Measurements from ENCODE around the gene COMMD2. TPM values are rescaled to one million over a fixed set of nuclear protein-coding genes. Genes with fewer than 3 reads are reported as not detected.

COMMD2 gene
- total RNA-seq, 2 experiments from 2014 or later = 27.2 to 48.9 TPM

DNA sequence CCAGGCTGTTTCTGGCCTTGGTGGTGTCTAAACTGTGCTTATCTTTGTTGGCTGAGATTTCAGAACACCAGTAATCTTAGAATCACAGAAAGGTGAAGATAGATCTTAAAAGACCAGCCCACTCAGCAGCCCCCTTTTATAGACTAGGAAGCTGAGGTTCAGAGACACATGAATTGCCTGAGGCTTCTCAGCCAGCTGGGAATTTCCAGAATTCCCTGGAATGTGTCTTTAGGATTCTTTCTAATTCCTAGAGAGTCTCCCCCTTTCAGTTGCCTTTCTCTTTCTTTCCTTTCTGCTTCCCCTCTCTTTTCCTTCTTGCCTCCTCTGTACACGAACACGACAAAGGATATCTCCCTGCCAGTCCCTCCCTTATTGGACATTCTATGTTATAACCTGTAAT, 20.6 kb upstream of the COMMD2 start:
- ChIA-PET CTCF (ENCODE audit: unreplicated experiment) (interaction anchor here (1.1 to 2.6 kb wide), 2 partner anchors 35 to 38 kb away, joined by 3 to 8 read pairs; no protein-coding TSS in a partner anchor), POLR2A (interaction anchor here (1.0 to 1.3 kb wide), 3 partner anchors 23 to 79 kb away, joined by 3 read pairs; no protein-coding TSS in a partner anchor)
- DNase-seq (ENCODE audit: low spot score) = no peak
- H4K20me1 ChIP-seq (ENCODE audit: insufficient read depth, low read length) = no peaks in the 10 kb centered on the region
- no peaks in the 10 kb centered on the region for H3K79me2 ChIP-seq (ENCODE audit: insufficient read depth, low read depth, low read length)
- H3K9me2 ChIP-seq (ENCODE audit: insufficient read depth, low read length) = no peaks in the 10 kb centered on the region
- H3K36me3 ChIP-seq (ENCODE audit: insufficient read depth, low read length) = no peaks in the 10 kb centered on the region
- no peaks in the 10 kb centered on the region for H3K4me1 ChIP-seq (ENCODE audit: insufficient read depth, low read length, poor library complexity, severe bottlenecking)
- H3K9me3 ChIP-seq (ENCODE audit: low read length) = no peaks in the 10 kb centered on the region
- no peak overlapping the region for H2AFZ ChIP-seq (ENCODE audit: low read length)
- intact Hi-C loops (cut with micrococcal nuclease; ENCODE audit: unreplicated experiment) = no loop called here
- H3K27ac ChIP-seq (ENCODE audit: low read depth, low read length, poor library complexity, severe bottlenecking) = no peak overlapping the region
- no peak overlapping the region for H3K4me2 ChIP-seq (ENCODE audit: low read length)
- H3K4me3 ChIP-seq (ENCODE audit: low read depth, low read length, poor library complexity, severe bottlenecking) = no peak overlapping the region
- no TSS peak for BruUV-seq (replicated peaks)
- TF ChIP-seq, protein P1, sequence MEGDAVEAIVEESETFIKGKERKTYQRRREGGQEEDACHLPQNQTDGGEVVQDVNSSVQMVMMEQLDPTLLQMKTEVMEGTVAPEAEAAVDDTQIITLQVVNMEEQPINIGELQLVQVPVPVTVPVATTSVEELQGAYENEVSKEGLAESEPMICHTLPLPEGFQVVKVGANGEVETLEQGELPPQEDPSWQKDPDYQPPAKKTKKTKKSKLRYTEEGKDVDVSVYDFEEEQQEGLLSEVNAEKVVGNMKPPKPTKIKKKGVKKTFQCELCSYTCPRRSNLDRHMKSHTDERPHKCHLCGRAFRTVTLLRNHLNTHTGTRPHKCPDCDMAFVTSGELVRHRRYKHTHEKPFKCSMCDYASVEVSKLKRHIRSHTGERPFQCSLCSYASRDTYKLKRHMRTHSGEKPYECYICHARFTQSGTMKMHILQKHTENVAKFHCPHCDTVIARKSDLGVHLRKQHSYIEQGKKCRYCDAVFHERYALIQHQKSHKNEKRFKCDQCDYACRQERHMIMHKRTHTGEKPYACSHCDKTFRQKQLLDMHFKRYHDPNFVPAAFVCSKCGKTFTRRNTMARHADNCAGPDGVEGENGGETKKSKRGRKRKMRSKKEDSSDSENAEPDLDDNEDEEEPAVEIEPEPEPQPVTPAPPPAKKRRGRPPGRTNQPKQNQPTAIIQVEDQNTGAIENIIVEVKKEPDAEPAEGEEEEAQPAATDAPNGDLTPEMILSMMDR (conservative IDR thresholded peaks at IDR 0.05; ENCODE audit: low read length) = no peak
- no peak for TF ChIP-seq EZH2phosphoT487 (IDR thresholded peaks at IDR 0.05; ENCODE audit: borderline replicate concordance, low read depth, low read length)

DNA sequence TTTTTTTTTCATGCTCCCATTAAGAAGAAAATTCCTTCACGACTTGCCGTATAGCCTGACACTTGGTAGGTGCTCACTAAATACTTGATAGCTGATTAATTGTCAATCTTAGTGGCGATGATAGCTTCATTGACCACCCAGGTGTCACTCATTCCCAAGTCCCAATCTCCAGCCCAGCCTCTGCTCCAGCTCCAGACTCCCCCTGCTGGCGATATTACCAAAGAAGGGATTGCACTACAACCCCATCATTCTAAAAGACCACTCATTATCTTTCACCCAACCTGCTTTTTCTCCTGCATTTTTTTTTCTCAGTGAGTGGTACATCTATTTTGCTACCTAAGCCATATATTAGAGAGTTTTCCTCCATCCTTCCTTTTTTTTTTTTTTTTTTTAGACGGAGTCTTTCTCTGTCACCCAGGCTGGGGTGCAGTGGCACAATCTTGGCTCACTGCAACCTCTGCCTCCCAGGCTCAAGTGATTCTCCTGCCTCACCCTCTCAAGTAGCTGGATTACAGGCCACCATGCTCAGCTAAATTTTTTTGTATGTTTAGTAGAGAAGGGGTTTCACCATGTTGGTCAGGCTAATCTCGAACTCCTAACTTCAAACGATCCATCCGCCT, 19.5 kb upstream of the COMMD2 start:
- no peaks in the 10 kb centered on the region for H4K20me1 ChIP-seq (ENCODE audit: insufficient read depth, low read length)
- TF ChIP-seq, protein P1 (conservative IDR thresholded peaks at IDR 0.05; ENCODE audit: low read length) = peak; percentile 86
- TF ChIP-seq EZH2phosphoT487 (IDR thresholded peaks at IDR 0.05; ENCODE audit: borderline replicate concordance, low read depth, low read length) = no peak
- H3K4me3 ChIP-seq (ENCODE audit: low read depth, low read length, poor library complexity, severe bottlenecking) = no peak overlapping the region
- ChIA-PET POLR2A (interaction anchor here (0.7 kb wide), 2 partner anchors 55 to 1151 kb away, joined by 3 read pairs; no protein-coding TSS in a partner anchor), CTCF (ENCODE audit: unreplicated experiment) (interaction anchor here (0.5 to 2.6 kb wide), 3 partner anchors 36 to 519 kb away, joined by 3 to 8 read pairs (median 4); no protein-coding TSS in a partner anchor)
- no TSS peak for BruUV-seq (replicated peaks)
- H2AFZ ChIP-seq (ENCODE audit: low read length) = no peak overlapping the region
- intact Hi-C loops (cut with micrococcal nuclease; ENCODE audit: unreplicated experiment) = no loop called here
- H3K27ac ChIP-seq (ENCODE audit: low read depth, low read length, poor library complexity, severe bottlenecking) = no peak overlapping the region
- peak; percentile 45 for DNase-seq (ENCODE audit: low spot score)
- no peaks in the 10 kb centered on the region for H3K4me1 ChIP-seq (ENCODE audit: insufficient read depth, low read length, poor library complexity, severe bottlenecking)
- no peaks in the 10 kb centered on the region for H3K9me2 ChIP-seq (ENCODE audit: insufficient read depth, low read length)
- H3K9me3 ChIP-seq (ENCODE audit: low read length) = no peaks in the 10 kb centered on the region
- H3K36me3 ChIP-seq (ENCODE audit: insufficient read depth, low read length) = no peaks in the 10 kb centered on the region
- H3K4me2 ChIP-seq (ENCODE audit: low read length) = no peak overlapping the region
- H3K79me2 ChIP-seq (ENCODE audit: insufficient read depth, low read depth, low read length) = no peaks in the 10 kb centered on the region

DNA sequence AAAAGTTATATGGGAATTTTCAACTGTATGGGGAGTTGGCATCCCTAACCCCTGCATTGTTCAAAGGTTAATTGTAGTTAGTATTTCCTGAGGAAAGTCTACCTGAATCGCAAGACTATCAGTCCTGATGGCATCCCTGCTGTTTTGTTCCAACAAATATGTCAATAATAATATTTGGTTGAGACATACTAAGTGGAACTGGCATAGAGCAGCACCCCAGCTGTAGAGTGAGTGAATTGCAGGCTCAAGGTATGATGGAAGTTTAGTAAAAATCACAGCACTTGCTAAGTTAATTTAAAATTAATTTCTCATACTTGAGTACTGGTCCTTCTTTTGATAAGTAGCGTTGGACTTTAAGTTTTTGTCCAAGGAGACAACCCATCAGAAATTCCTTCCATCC, 18.0 kb upstream of the COMMD2 start:
- no TSS peak for BruUV-seq (replicated peaks)
- Histone ChIP-seq H3K4me3 (ENCODE audit: low read depth, low read length, poor library complexity, severe bottlenecking) (no peak overlapping the region), H3K36me3 (ENCODE audit: insufficient read depth, low read length) (no peaks in the 10 kb centered on the region), H4K20me1 (ENCODE audit: insufficient read depth, low read length) (no peaks in the 10 kb centered on the region), H3K27ac (ENCODE audit: low read depth, low read length, poor library complexity, severe bottlenecking) (no peak overlapping the region), H3K9me2 (ENCODE audit: insufficient read depth, low read length) (no peaks in the 10 kb centered on the region), H3K4me1 (ENCODE audit: insufficient read depth, low read length, poor library complexity, severe bottlenecking) (no peaks in the 10 kb centered on the region), H3K79me2 (ENCODE audit: insufficient read depth, low read depth, low read length) (no peaks in the 10 kb centered on the region), H2AFZ (ENCODE audit: low read length) (no peak overlapping the region), H3K4me2 (ENCODE audit: low read length) (no peak overlapping the region), H3K9me3 (ENCODE audit: low read length) (no peaks in the 10 kb centered on the region)
- intact Hi-C loops (cut with micrococcal nuclease; ENCODE audit: unreplicated experiment) = no loop called here
- ChIA-PET POLR2A (interaction anchor here (0.6 to 1.3 kb wide), 2 partner anchors 105 to 223 kb away, joined by 3 read pairs; no protein-coding TSS in a partner anchor), CTCF (ENCODE audit: unreplicated experiment) (interaction anchor here (2.6 kb wide), 1 partner anchor 38 kb away, joined by 8 read pairs; no protein-coding TSS in a partner anchor)
- no peak for DNase-seq (ENCODE audit: low spot score)
- TF ChIP-seq, protein P1 (conservative IDR thresholded peaks at IDR 0.05; ENCODE audit: low read length) = peak; percentile 28; the same call in 1 of the 2 replicates
- no peak for TF ChIP-seq EZH2phosphoT487 (IDR thresholded peaks at IDR 0.05; ENCODE audit: borderline replicate concordance, low read depth, low read length)

Measured in OCI-LY7 (cell line).